Measurements from ENCODE around the gene LTB. TPM values are rescaled to one million over a fixed set of nuclear protein-coding genes. Genes with fewer than 3 reads are reported as not detected.
A peak's percentile ranks its signal among the peaks of the same experiment; 100 is the strongest.

LTB gene
- polyA plus RNA-seq, 3 donors: 12.6 to 25.5 (median 21.6) TPM

DNA sequence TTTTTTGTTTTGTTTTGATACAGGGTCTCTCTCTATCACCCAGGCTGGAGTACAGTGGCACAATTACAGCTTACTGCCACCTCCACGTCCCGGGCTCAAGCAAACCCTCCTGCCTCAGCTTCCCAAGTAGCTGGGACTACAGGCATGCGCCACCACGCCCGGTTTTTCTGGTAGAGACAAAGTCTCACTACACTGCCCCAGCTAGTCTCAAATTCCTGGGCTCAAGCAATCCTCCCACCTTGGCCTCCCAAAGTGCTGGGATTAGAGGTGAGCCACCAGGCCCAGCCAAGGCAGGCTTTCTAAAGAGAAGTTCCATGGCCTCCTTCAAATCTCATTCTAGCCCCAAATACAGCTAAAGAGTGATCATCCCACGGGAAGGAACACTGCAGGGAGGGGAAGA, 48.2 kb downstream of the LTB start:
- Mint-ChIP-seq H3K27ac (peak overlapping the region in 2 of 7 donors; percentile 50 to 57), H3K4me3 (no peak overlapping the region), H3K27me3 (ENCODE audit: low read depth in 3 of 3) (no peaks in the 10 kb centered on the region), H3K4me1 (peaks cover 8% of the 10 kb centered on the region), H3K36me3 (peaks cover 85 to 97% of the 10 kb centered on the region in 2 donors), H3K9me3 (no peaks in the 10 kb centered on the region)
- no peak overlapping the region for H3K27ac ChIP-seq (ENCODE audit: low read depth in 1 of 2, low read length in 2 of 2)
- no peak overlapping the region for H3K4me3 ChIP-seq (replicated peaks in 1 of 3; ENCODE audit: low read depth in 2 of 3, low read length in 3 of 3)
- intact Hi-C loops (cut with micrococcal nuclease): no loop called here
- no peak overlapping the region for H3K9ac ChIP-seq (ENCODE audit: insufficient read depth, low read length, poor library complexity, severe bottlenecking)
- no peak overlapping the region for H3K4me2 ChIP-seq (replicated peaks; ENCODE audit: extremely low read depth, low read length, poor library complexity, severe bottlenecking)
- no peak for DNase-seq
- H3K79me2 ChIP-seq (ENCODE audit: insufficient read depth, low read length): peaks cover 71% of the 10 kb centered on the region
- no peaks in the 10 kb centered on the region for H3K27me3 ChIP-seq (ENCODE audit: control insufficient read depth in 2 of 2, insufficient read depth in 2 of 2, low read length in 2 of 2)
- H2AFZ ChIP-seq (ENCODE audit: insufficient read depth, low read depth, low read length, poor library complexity, severe bottlenecking): no peak overlapping the region
- H3K9me3 ChIP-seq (replicated peaks in 1 of 2; ENCODE audit: control insufficient read depth in 1 of 2, insufficient read depth in 1 of 2, low read length in 2 of 2): no peaks in the 10 kb centered on the region
- TF ChIP-seq, protein P1, sequence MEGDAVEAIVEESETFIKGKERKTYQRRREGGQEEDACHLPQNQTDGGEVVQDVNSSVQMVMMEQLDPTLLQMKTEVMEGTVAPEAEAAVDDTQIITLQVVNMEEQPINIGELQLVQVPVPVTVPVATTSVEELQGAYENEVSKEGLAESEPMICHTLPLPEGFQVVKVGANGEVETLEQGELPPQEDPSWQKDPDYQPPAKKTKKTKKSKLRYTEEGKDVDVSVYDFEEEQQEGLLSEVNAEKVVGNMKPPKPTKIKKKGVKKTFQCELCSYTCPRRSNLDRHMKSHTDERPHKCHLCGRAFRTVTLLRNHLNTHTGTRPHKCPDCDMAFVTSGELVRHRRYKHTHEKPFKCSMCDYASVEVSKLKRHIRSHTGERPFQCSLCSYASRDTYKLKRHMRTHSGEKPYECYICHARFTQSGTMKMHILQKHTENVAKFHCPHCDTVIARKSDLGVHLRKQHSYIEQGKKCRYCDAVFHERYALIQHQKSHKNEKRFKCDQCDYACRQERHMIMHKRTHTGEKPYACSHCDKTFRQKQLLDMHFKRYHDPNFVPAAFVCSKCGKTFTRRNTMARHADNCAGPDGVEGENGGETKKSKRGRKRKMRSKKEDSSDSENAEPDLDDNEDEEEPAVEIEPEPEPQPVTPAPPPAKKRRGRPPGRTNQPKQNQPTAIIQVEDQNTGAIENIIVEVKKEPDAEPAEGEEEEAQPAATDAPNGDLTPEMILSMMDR (IDR thresholded peaks at IDR 0.05): no peak
- WGBS (ENCODE audit: insufficient coverage): 80% methylated on average over 4 of the region's 6 CpGs
- H3K36me3 ChIP-seq (replicated peaks in 1 of 2; ENCODE audit: control insufficient read depth in 1 of 2, insufficient read depth in 2 of 2, low read length in 2 of 2): peaks cover 95 to 98% of the 10 kb centered on the region in 2 donors
- peaks cover 5 to 6% of the 10 kb centered on the region in 2 donors for H3K4me1 ChIP-seq (ENCODE audit: control insufficient read depth in 1 of 2, insufficient read depth in 2 of 2, low read length in 2 of 2)
- H4K20me1 ChIP-seq (ENCODE audit: insufficient read depth, low read length): peaks cover 100% of the 10 kb centered on the region

DNA sequence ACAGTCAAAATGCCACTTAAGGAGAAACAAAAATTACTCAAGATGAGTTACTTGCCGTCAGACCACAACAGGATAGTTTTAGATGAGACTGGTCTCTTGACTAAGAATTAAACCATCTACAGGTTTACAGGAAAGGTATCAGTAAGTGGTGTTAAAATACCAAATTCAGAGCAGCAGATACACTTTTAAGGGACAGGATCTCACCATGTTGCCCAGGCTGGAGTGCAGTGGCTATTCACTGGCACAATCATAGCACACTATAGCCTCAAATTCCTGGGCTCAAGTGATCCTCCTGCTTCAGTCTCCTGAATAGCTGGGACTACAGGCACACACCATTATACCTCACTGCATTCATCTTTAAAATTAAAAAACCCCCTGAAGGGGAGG, 48.8 kb downstream of the LTB start:
- H3K4me3 Mint-ChIP-seq: no peak overlapping the region
- peaks cover 0 to under 1% of the 10 kb centered on the region in 2 donors for H3K4me1 ChIP-seq (ENCODE audit: control insufficient read depth in 1 of 2, insufficient read depth in 2 of 2, low read length in 2 of 2)
- no peak overlapping the region for H3K4me3 ChIP-seq (replicated peaks in 1 of 3; ENCODE audit: low read depth in 2 of 3, low read length in 3 of 3)
- TF ChIP-seq, protein P1 (IDR thresholded peaks at IDR 0.05): no peak
- H3K36me3 ChIP-seq (replicated peaks in 1 of 2; ENCODE audit: control insufficient read depth in 1 of 2, insufficient read depth in 2 of 2, low read length in 2 of 2): peaks cover 89 to 93% of the 10 kb centered on the region in 2 donors
- peaks cover 65% of the 10 kb centered on the region for H3K79me2 ChIP-seq (ENCODE audit: insufficient read depth, low read length)
- intact Hi-C loops (cut with micrococcal nuclease): no loop called here
- no peaks in the 10 kb centered on the region for H3K27me3 ChIP-seq (ENCODE audit: control insufficient read depth in 2 of 2, insufficient read depth in 2 of 2, low read length in 2 of 2)
- H3K9me3 Mint-ChIP-seq: no peaks in the 10 kb centered on the region
- no peak overlapping the region for H3K9ac ChIP-seq (ENCODE audit: insufficient read depth, low read length, poor library complexity, severe bottlenecking)
- no peaks in the 10 kb centered on the region for H3K9me3 ChIP-seq (replicated peaks in 1 of 2; ENCODE audit: control insufficient read depth in 1 of 2, insufficient read depth in 1 of 2, low read length in 2 of 2)
- peaks cover 80 to 93% of the 10 kb centered on the region in 2 donors for H3K36me3 Mint-ChIP-seq
- no peaks in the 10 kb centered on the region for H3K27me3 Mint-ChIP-seq (ENCODE audit: low read depth in 3 of 3)
- peaks cover 100% of the 10 kb centered on the region for H4K20me1 ChIP-seq (ENCODE audit: insufficient read depth, low read length)
- H3K27ac Mint-ChIP-seq: peak overlapping the region in 2 of 7 donors; percentile 20 to 42
- DNase-seq: no peak
- no peak overlapping the region for H3K27ac ChIP-seq (ENCODE audit: low read depth in 1 of 2, low read length in 2 of 2)
- no peak overlapping the region for H3K4me2 ChIP-seq (replicated peaks; ENCODE audit: extremely low read depth, low read length, poor library complexity, severe bottlenecking)
- H2AFZ ChIP-seq (ENCODE audit: insufficient read depth, low read depth, low read length, poor library complexity, severe bottlenecking): no peak overlapping the region
- peaks cover 3% of the 10 kb centered on the region for H3K4me1 Mint-ChIP-seq
- no CpG with 5 or more reads among the region's 1 CpG for WGBS (ENCODE audit: insufficient coverage)

All from CD14-positive monocyte (primary cell).